Measurements from ENCODE around the gene ACTL10.

The ACTL10 gene

DNA sequence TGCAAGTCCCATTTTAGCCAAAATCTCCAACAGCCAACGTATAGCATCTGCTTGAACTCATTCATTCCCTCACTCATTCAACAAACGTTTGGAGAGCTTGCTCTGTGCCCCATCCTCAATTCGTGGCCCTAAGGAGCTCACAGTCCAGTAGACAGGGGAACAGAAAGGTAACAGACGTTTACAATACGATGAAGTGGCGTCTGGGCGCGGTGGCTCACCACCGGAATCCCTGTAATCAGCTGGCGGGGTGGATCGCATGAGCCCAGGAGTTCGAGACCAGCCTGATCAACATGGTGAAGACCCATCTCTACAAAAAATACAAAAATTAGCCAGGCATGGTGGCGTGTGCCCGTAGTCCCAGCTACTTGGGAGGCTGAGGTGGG, 20.2 kb downstream of the ACTL10 start:
- H3K36me3 ChIP-seq (ENCODE audit: control insufficient read depth, insufficient read depth, low read length) = no peaks in the 10 kb centered on the region
- no peak overlapping the region for H2BK15ac ChIP-seq (replicated peaks; ENCODE audit: low read depth)
- H3K27me3 ChIP-seq (ENCODE audit: insufficient read depth, low read length, poor library complexity) = no peaks in the 10 kb centered on the region
- H2BK120ac ChIP-seq (ENCODE audit: low read depth, low read length) = no peak overlapping the region
- peaks cover 7% of the 10 kb centered on the region for H3K4me1 ChIP-seq (ENCODE audit: control insufficient read depth, low read depth, low read length)
- H3K79me2 ChIP-seq (ENCODE audit: control insufficient read depth, insufficient read depth, low read length) = peaks cover 23% of the 10 kb centered on the region
- H3K18ac ChIP-seq (ENCODE audit: low read length) = no peak overlapping the region
- peak overlapping the region; percentile 73 for H3K56ac ChIP-seq (ENCODE audit: low read length)
- no peak overlapping the region for H3K4ac ChIP-seq (ENCODE audit: low read depth, low read length)
- H2AK5ac ChIP-seq (ENCODE audit: low read length) = no peak overlapping the region
- peak overlapping the region; percentile 61 for H3K4me2 ChIP-seq (ENCODE audit: low read length)
- H2BK5ac ChIP-seq (ENCODE audit: low read length) = no peak overlapping the region
- peak overlapping the region; percentile 47 for H3K9ac ChIP-seq (ENCODE audit: low read length)
- no peak overlapping the region for H3K4me3 ChIP-seq (ENCODE audit: low read length)
- no peak overlapping the region for H4K5ac ChIP-seq (ENCODE audit: low read length)
- no peak overlapping the region for H3K27ac ChIP-seq (ENCODE audit: low read depth, low read length)
- peaks cover 12% of the 10 kb centered on the region for H3K79me1 ChIP-seq (ENCODE audit: low read length)
- H4K8ac ChIP-seq (ENCODE audit: low read depth, low read length) = no peak overlapping the region
- WGBS (ENCODE audit: extremely low coverage, insufficient coverage, low lambda C conversion rate) = no CpG with 5 or more reads among the region's 14 CpGs
- no peak overlapping the region for H3K23ac ChIP-seq (ENCODE audit: low read length)
- no peak for DNase-seq

DNA sequence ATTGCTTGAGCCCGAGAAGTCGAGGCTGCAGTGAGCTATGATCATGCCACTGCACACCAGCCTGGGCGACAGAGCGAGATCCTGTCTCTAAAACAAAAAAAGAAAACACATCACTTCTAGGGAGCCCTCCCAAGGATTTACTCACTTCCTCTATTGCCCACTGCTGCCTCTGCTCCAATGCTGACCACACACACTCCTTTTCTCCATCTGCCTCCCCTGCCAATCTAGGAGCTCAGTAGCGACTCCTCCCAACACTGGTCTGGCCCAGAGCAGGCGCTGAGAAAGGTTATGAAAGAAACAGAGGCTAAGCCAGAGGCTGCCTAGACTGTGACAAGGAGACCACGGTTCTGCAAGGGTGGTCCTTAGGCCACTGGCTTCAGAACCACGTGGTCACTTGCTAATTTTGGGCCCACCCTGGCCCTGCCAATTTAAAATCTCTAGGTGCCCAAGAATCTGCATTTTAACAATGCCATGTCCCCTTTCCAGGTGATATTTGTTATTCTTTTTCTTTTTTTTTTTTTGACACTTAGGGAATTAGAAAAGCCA, 20.7 kb downstream of the ACTL10 start:
- no peak for DNase-seq
- Histone ChIP-seq H4K5ac (ENCODE audit: low read length) (no peak overlapping the region), H3K4me1 (ENCODE audit: control insufficient read depth, low read depth, low read length) (peaks cover 7% of the 10 kb centered on the region), H3K36me3 (ENCODE audit: control insufficient read depth, insufficient read depth, low read length) (no peaks in the 10 kb centered on the region), H3K4me3 (ENCODE audit: low read length) (no peak overlapping the region), H3K79me1 (ENCODE audit: low read length) (peaks cover 9% of the 10 kb centered on the region), H3K56ac (ENCODE audit: low read length) (no peak overlapping the region), H4K8ac (ENCODE audit: low read depth, low read length) (no peak overlapping the region), H2BK15ac (replicated peaks; ENCODE audit: low read depth) (no peak overlapping the region), H2BK5ac (ENCODE audit: low read length) (no peak overlapping the region), H2AK5ac (ENCODE audit: low read length) (no peak overlapping the region), H3K23ac (ENCODE audit: low read length) (no peak overlapping the region), H3K4ac (ENCODE audit: low read depth, low read length) (no peak overlapping the region), H3K9ac (ENCODE audit: low read length) (no peak overlapping the region), H3K18ac (ENCODE audit: low read length) (no peak overlapping the region), H3K27ac (ENCODE audit: low read depth, low read length) (no peak overlapping the region), H3K79me2 (ENCODE audit: control insufficient read depth, insufficient read depth, low read length) (peaks cover 20% of the 10 kb centered on the region), H3K27me3 (ENCODE audit: insufficient read depth, low read length, poor library complexity) (no peaks in the 10 kb centered on the region), H3K4me2 (ENCODE audit: low read length) (no peak overlapping the region), H2BK120ac (ENCODE audit: low read depth, low read length) (no peak overlapping the region)
- no CpG with 5 or more reads among the region's 8 CpGs for WGBS (ENCODE audit: extremely low coverage, insufficient coverage, low lambda C conversion rate)

DNA sequence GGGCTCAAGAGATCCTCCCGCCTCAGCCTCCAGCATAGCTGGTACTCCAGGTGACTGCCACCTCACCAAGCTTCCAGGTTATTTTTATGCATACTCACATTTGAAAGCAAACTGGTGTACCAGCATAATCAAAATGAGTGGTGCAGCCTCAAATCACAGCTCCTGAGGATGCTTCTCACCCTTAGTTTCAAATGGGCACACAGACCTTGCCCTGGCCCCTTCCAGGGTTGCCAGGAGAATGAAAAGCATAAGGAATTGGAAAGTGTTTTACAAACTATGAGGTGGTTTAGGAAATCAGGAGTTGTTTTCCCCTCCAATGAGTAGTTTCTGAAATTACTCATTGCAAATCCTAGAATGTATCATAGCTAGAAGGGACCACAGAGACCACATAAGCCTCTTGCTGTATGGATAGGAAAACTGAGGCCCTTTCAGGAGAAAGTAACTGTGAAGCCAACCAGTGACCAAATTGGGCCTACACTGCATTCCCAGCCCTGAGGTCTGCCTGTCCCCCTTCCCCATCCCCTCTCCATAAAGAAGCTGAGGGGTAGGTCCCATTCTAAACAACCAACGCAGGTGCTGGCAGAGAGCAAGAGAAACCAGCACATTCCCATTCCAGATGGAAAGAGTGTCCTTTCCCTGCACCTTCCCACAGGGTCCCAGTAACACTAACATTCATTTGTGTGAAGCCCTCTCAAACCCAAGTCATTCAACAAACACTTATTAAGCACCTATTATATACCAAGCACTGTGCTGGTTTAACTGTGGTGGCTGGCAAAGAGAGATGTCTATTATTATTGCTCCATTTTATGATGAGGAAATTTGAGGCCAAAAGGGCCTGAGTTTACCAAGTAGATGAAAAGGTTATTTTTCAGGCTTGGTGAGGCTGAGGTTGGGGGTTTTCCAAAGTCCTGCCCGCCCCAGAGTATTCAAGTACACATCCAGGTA, 21.5 kb downstream of the ACTL10 start:
- Histone ChIP-seq H4K8ac (ENCODE audit: low read depth, low read length) (no peak overlapping the region), H3K4me1 (ENCODE audit: control insufficient read depth, low read depth, low read length) (peaks cover 7% of the 10 kb centered on the region), H2BK5ac (ENCODE audit: low read length) (no peak overlapping the region), H3K18ac (ENCODE audit: low read length) (no peak overlapping the region), H3K27ac (ENCODE audit: low read depth, low read length) (no peak overlapping the region), H3K36me3 (ENCODE audit: control insufficient read depth, insufficient read depth, low read length) (no peaks in the 10 kb centered on the region), H3K9ac (ENCODE audit: low read length) (no peak overlapping the region), H3K27me3 (ENCODE audit: insufficient read depth, low read length, poor library complexity) (no peaks in the 10 kb centered on the region), H3K4me2 (ENCODE audit: low read length) (no peak overlapping the region), H3K56ac (ENCODE audit: low read length) (no peak overlapping the region), H4K5ac (ENCODE audit: low read length) (no peak overlapping the region), H3K79me1 (ENCODE audit: low read length) (peaks cover 6% of the 10 kb centered on the region), H3K4me3 (ENCODE audit: low read length) (no peak overlapping the region), H2BK15ac (replicated peaks; ENCODE audit: low read depth) (no peak overlapping the region), H3K79me2 (ENCODE audit: control insufficient read depth, insufficient read depth, low read length) (peaks cover 18% of the 10 kb centered on the region), H3K4ac (ENCODE audit: low read depth, low read length) (no peak overlapping the region), H3K23ac (ENCODE audit: low read length) (no peak overlapping the region), H2BK120ac (ENCODE audit: low read depth, low read length) (no peak overlapping the region), H2AK5ac (ENCODE audit: low read length) (no peak overlapping the region)
- no peak for DNase-seq
- no CpG with 5 or more reads among the region's 3 CpGs for WGBS (ENCODE audit: extremely low coverage, insufficient coverage, low lambda C conversion rate)

DNA sequence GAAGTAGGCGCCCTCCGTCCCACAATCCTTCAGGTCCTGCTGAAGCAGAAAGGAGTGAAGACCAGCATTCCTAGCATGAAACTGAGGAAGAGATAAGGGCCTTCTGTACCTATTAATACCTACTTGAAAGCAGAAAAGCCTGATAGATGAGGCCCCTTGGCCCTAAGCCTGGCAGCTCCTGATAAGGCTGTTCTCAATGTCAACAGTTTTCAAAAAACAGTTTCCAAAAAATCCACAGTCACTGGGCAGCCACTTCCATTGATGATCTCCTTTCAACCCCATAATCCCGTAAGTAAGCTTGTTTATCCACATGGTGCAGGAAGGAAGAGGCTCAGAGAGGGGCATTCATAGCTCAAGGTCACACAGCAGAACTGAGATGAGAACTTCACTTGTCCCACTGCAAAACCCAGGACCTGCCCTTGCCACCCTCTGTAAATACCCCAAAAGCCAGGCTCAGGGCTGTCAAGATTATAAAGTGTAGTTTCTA, 22.2 kb downstream of the ACTL10 start:
- no peak overlapping the region for H2BK15ac ChIP-seq (replicated peaks; ENCODE audit: low read depth)

DNA sequence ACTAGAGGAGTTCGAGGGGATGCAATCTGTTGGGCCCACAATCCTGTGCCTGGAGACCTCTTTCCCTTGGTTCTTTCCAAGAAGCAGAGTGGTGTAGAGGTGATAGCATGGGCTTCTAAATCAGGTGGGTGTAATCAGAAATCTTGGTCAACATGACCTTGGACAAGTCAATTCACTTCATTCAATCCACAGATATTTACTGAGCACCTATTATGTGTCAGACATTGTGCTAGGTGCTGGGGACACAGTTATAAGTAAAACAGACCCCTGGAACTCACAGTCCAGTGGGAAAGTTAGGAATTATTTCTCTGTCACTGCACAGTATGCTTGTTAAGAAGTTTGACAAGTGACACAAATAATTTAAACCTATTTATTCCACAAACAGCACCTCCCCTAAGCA, 22.8 kb downstream of the ACTL10 start:
- H3K4me1 ChIP-seq (ENCODE audit: control insufficient read depth, low read depth, low read length) = peaks cover 7% of the 10 kb centered on the region
- H4K5ac ChIP-seq (ENCODE audit: low read length) = no peak overlapping the region
- peaks cover 11% of the 10 kb centered on the region for H3K79me2 ChIP-seq (ENCODE audit: control insufficient read depth, insufficient read depth, low read length)
- no peaks in the 10 kb centered on the region for H3K36me3 ChIP-seq (ENCODE audit: control insufficient read depth, insufficient read depth, low read length)
- H2BK15ac ChIP-seq (replicated peaks; ENCODE audit: low read depth) = no peak overlapping the region
- no peak for DNase-seq
- H3K27ac ChIP-seq (ENCODE audit: low read depth, low read length) = no peak overlapping the region
- no peak overlapping the region for H2BK120ac ChIP-seq (ENCODE audit: low read depth, low read length)
- no peak overlapping the region for H3K56ac ChIP-seq (ENCODE audit: low read length)
- H3K79me1 ChIP-seq (ENCODE audit: low read length) = peaks cover 3% of the 10 kb centered on the region
- no peak overlapping the region for H2BK5ac ChIP-seq (ENCODE audit: low read length)
- H3K23ac ChIP-seq (ENCODE audit: low read length) = no peak overlapping the region
- H3K27me3 ChIP-seq (ENCODE audit: insufficient read depth, low read length, poor library complexity) = no peaks in the 10 kb centered on the region
- H3K4ac ChIP-seq (ENCODE audit: low read depth, low read length) = no peak overlapping the region
- H2AK5ac ChIP-seq (ENCODE audit: low read length) = no peak overlapping the region
- H3K18ac ChIP-seq (ENCODE audit: low read length) = no peak overlapping the region
- H3K4me3 ChIP-seq (ENCODE audit: low read length) = no peak overlapping the region
- no CpG with 5 or more reads among the region's 1 CpG for WGBS (ENCODE audit: extremely low coverage, insufficient coverage, low lambda C conversion rate)
- no peak overlapping the region for H4K8ac ChIP-seq (ENCODE audit: low read depth, low read length)
- no peak overlapping the region for H3K9ac ChIP-seq (ENCODE audit: low read length)
- H3K4me2 ChIP-seq (ENCODE audit: low read length) = no peak overlapping the region

More for the DNA sequence above, 22.2 kb downstream of the ACTL10 start:
- no peak overlapping the region for H2AK5ac ChIP-seq (ENCODE audit: low read length)
- no peak overlapping the region for H3K4me2 ChIP-seq (ENCODE audit: low read length)
- no peak overlapping the region for H4K8ac ChIP-seq (ENCODE audit: low read depth, low read length)
- no peak overlapping the region for H2BK120ac ChIP-seq (ENCODE audit: low read depth, low read length)
- H3K18ac ChIP-seq (ENCODE audit: low read length) = no peak overlapping the region
- H3K4me1 ChIP-seq (ENCODE audit: control insufficient read depth, low read depth, low read length) = peaks cover 7% of the 10 kb centered on the region
- H3K27ac ChIP-seq (ENCODE audit: low read depth, low read length) = no peak overlapping the region
- peaks cover 6% of the 10 kb centered on the region for H3K79me1 ChIP-seq (ENCODE audit: low read length)
- H3K79me2 ChIP-seq (ENCODE audit: control insufficient read depth, insufficient read depth, low read length) = peaks cover 16% of the 10 kb centered on the region
- no CpG with 5 or more reads among the region's 3 CpGs for WGBS (ENCODE audit: extremely low coverage, insufficient coverage, low lambda C conversion rate)
- no peaks in the 10 kb centered on the region for H3K36me3 ChIP-seq (ENCODE audit: control insufficient read depth, insufficient read depth, low read length)
- H3K23ac ChIP-seq (ENCODE audit: low read length) = no peak overlapping the region
- H4K5ac ChIP-seq (ENCODE audit: low read length) = no peak overlapping the region
- no peak overlapping the region for H2BK5ac ChIP-seq (ENCODE audit: low read length)
- DNase-seq = no peak
- H3K4ac ChIP-seq (ENCODE audit: low read depth, low read length) = no peak overlapping the region
- no peak overlapping the region for H3K9ac ChIP-seq (ENCODE audit: low read length)
- no peaks in the 10 kb centered on the region for H3K27me3 ChIP-seq (ENCODE audit: insufficient read depth, low read length, poor library complexity)
- no peak overlapping the region for H3K56ac ChIP-seq (ENCODE audit: low read length)
- no peak overlapping the region for H3K4me3 ChIP-seq (ENCODE audit: low read length)
